ENCODE data around the gene ADARB2. TPM values are rescaled to one million over a fixed set of nuclear protein-coding genes. Genes with fewer than 3 reads are reported as not detected.

Gene ADARB2
- total and polyA plus RNA-seq, 10 of the 15 experiments (the other 5 are each of a cell fraction or from before 2014, with no cell fraction given) = 0.02 to 4.1 (median 0.76) TPM

DNA sequence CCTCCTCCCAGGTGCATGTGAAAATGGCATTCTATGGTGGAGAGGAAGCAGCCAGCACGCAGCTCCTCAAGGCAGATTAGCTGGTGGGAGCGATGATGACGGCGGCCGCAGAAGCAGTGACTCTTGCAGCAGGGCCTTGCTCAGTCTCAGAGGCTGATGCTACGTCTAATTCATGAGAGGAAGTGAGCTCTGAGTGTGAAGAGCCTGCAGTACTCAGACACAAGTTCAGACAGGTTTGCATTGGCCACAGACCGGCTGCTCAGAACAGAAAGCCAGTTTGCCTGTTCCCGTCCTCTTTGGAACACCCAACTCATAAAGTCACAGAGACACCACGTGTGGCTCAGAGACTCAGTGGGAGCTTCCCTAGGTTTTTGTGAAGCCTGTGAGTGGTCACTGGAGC lies 136.5 kb downstream of the ADARB2 start:
- H3K27me3 ChIP-seq (replicated peaks in 1 of 2; ENCODE audit: control insufficient read depth in 2 of 2, insufficient read depth in 2 of 2, low read length in 1 of 2) = no peaks in the 10 kb centered on the region
- POLR2A ChIA-PET = no interaction called here
- RAD21 ChIA-PET (ENCODE audit: unreplicated experiment) = interaction anchor here (1.0 to 1.2 kb wide), 2 partner anchors 174 to 180 kb away, joined by 3 to 4 read pairs; no protein-coding TSS in a partner anchor
- no peaks in the 10 kb centered on the region; the same call in 1 of the 2 replicates for H4K20me1 ChIP-seq (ENCODE audit: control insufficient read depth, insufficient read depth)
- H3K4me3 ChIP-seq = no peak overlapping the region
- no peaks in the 10 kb centered on the region for H3K36me3 ChIP-seq (ENCODE audit: control insufficient read depth in 2 of 2, insufficient read depth in 2 of 2, low read length in 1 of 2)
- no peaks in the 10 kb centered on the region for H3K4me1 ChIP-seq (ENCODE audit: control insufficient read depth, insufficient read depth, low read length)
- H3K9me3 ChIP-seq (replicated peaks; ENCODE audit: control insufficient read depth, insufficient read depth, low read length) = no peaks in the 10 kb centered on the region
- in situ Hi-C loops (cut with MboI) = no loop called here
- 57% methylated on average over 9 of the region's 9 CpGs for WGBS (ENCODE audit: insufficient coverage, insufficient replicate concordance, low lambda C conversion rate, missing lambda C conversion rate)
- no peak for FAIRE-seq
- BruUV-seq (replicated peaks) = no TSS peak
- no peak overlapping the region for H3K9ac ChIP-seq (ENCODE audit: control insufficient read depth, insufficient read depth, low read length)
- ATAC-seq = peak; percentile 68
- H3K79me2 ChIP-seq (ENCODE audit: control insufficient read depth, insufficient read depth, low read length) = no peaks in the 10 kb centered on the region
- CTCF ChIA-PET = no interaction called here
- H3K27ac ChIP-seq (ENCODE audit: control insufficient read depth, insufficient read depth) = no peak overlapping the region
- SMC1A ChIA-PET (ENCODE audit: uncharacterized antibody, unreplicated experiment) = interaction anchor here (0.9 kb wide), 2 partner anchors 12 to 18 kb away, joined by 3 read pairs; no protein-coding TSS in a partner anchor
- intact Hi-C loops (cut with micrococcal nuclease; ENCODE audit: unreplicated experiment) = no loop called here
- H2AFZ ChIP-seq (ENCODE audit: control insufficient read depth, low read depth, low read length) = no peak overlapping the region
- TF ChIP-seq SPI1 (IDR thresholded peaks at IDR 0.05; ENCODE audit: borderline replicate concordance, insufficient read depth, low read depth, low read length) = peak; percentile 79
- TF ChIP-seq STAT1 (conservative IDR thresholded peaks at IDR 0.05) = no peak
- no peak for TF ChIP-seq ASH2L (IDR thresholded peaks at IDR 0.05; ENCODE audit: borderline replicate concordance, low read depth)
- TF ChIP-seq RUNX3 (IDR thresholded peaks at IDR 0.05; ENCODE audit: low read length) = no peak
- H3K4me2 ChIP-seq (ENCODE audit: control insufficient read depth, insufficient read depth) = no peak overlapping the region
- no peak for DNase-seq (ENCODE audit: low read depth, low spot score)

DNA sequence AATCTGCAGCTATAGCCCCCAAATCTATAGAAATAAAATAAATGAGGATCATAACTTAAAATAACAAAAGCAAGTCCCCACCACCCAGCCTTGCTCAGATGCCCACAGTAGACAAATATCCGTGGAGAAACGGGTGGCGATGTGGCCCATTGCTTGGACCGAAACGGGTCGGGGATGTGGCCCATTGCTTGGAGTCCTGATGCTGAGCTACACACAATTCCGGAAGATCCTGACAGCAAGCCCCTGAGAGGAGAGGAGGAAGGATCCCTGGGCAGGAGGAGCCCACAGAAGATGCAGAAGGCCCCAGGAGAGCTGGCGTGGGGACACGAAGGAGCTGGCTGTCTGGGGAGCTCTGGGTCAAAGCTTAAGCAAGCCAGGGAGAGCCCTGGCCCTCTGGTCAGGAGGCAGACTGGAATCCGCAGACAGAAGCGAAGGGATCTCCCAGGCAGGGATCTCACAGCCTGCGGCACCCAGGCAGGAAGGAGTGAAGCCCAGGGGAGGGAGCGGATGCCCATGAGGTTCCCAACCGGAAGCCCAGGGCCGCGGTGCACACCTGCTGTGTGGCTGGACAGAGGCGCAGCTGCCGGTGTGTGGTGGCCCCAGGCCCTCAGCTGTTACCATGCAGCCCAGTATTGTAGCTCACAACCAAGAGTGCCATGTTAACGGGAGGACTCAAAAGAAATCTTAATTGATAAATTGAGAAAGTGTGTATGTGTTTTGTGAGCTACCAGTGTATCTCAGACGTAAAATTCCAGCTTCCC lies 138.8 kb downstream of the ADARB2 start:
- no peaks in the 10 kb centered on the region; the same call in 1 of the 2 replicates for H4K20me1 ChIP-seq (ENCODE audit: control insufficient read depth, insufficient read depth)
- intact Hi-C loops (cut with micrococcal nuclease; ENCODE audit: unreplicated experiment) = no loop called here
- no peak overlapping the region for H2AFZ ChIP-seq (ENCODE audit: control insufficient read depth, low read depth, low read length)
- POLR2A ChIA-PET = no interaction called here
- no peaks in the 10 kb centered on the region for H3K4me1 ChIP-seq (ENCODE audit: control insufficient read depth, insufficient read depth, low read length)
- no peaks in the 10 kb centered on the region for H3K9me3 ChIP-seq (replicated peaks; ENCODE audit: control insufficient read depth, insufficient read depth, low read length)
- CTCF ChIA-PET = interaction anchor here (0.8 to 1.7 kb wide), 2 partner anchors 13 to 117 kb away, joined by 4 read pairs; no protein-coding TSS in a partner anchor
- no peak overlapping the region for H3K9ac ChIP-seq (ENCODE audit: control insufficient read depth, insufficient read depth, low read length)
- no peaks in the 10 kb centered on the region for H3K36me3 ChIP-seq (ENCODE audit: control insufficient read depth in 2 of 2, insufficient read depth in 2 of 2, low read length in 1 of 2)
- ATAC-seq (0 out of 3 replicates have a peak, but pooled peaks have one; percentile 12), FAIRE-seq (no peak), DNase-seq (ENCODE audit: low read depth, low spot score) (no peak)
- BruUV-seq (replicated peaks) = no TSS peak
- in situ Hi-C loops (cut with MboI) = no loop called here
- no peak overlapping the region for H3K4me3 ChIP-seq
- WGBS (ENCODE audit: insufficient coverage, insufficient replicate concordance, low lambda C conversion rate, missing lambda C conversion rate) = 52% methylated on average over 20 of the region's 20 CpGs
- SMC1A ChIA-PET (ENCODE audit: uncharacterized antibody, unreplicated experiment) = interaction anchor here (0.6 to 1.5 kb wide), 2 partner anchors 42 to 128 kb away, joined by 4 read pairs; no protein-coding TSS in a partner anchor
- no peak overlapping the region for H3K4me2 ChIP-seq (ENCODE audit: control insufficient read depth, insufficient read depth)
- H3K79me2 ChIP-seq (ENCODE audit: control insufficient read depth, insufficient read depth, low read length) = no peaks in the 10 kb centered on the region
- H3K27me3 ChIP-seq (replicated peaks in 1 of 2; ENCODE audit: control insufficient read depth in 2 of 2, insufficient read depth in 2 of 2, low read length in 1 of 2) = no peaks in the 10 kb centered on the region
- RAD21 ChIA-PET (ENCODE audit: unreplicated experiment) = no interaction called here
- H3K27ac ChIP-seq (ENCODE audit: control insufficient read depth, insufficient read depth) = no peak overlapping the region
- no peak for TF ChIP-seq SIN3A (IDR thresholded peaks at IDR 0.05; ENCODE audit: low read depth, low read length)
- TF ChIP-seq, protein P1, sequence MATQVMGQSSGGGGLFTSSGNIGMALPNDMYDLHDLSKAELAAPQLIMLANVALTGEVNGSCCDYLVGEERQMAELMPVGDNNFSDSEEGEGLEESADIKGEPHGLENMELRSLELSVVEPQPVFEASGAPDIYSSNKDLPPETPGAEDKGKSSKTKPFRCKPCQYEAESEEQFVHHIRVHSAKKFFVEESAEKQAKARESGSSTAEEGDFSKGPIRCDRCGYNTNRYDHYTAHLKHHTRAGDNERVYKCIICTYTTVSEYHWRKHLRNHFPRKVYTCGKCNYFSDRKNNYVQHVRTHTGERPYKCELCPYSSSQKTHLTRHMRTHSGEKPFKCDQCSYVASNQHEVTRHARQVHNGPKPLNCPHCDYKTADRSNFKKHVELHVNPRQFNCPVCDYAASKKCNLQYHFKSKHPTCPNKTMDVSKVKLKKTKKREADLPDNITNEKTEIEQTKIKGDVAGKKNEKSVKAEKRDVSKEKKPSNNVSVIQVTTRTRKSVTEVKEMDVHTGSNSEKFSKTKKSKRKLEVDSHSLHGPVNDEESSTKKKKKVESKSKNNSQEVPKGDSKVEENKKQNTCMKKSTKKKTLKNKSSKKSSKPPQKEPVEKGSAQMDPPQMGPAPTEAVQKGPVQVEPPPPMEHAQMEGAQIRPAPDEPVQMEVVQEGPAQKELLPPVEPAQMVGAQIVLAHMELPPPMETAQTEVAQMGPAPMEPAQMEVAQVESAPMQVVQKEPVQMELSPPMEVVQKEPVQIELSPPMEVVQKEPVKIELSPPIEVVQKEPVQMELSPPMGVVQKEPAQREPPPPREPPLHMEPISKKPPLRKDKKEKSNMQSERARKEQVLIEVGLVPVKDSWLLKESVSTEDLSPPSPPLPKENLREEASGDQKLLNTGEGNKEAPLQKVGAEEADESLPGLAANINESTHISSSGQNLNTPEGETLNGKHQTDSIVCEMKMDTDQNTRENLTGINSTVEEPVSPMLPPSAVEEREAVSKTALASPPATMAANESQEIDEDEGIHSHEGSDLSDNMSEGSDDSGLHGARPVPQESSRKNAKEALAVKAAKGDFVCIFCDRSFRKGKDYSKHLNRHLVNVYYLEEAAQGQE (IDR thresholded peaks at IDR 0.05; ENCODE audit: low read depth, low read length) = no peak
- TF ChIP-seq SRF (IDR thresholded peaks at IDR 0.05; ENCODE audit: low read depth in 2 of 2, low read length in 2 of 2) = no peak
- TF ChIP-seq POLR2AphosphoS5 (IDR thresholded peaks at IDR 0.05; ENCODE audit: low read length) = no peak
- no peak for TF ChIP-seq MTA2 (IDR thresholded peaks at IDR 0.05; ENCODE audit: low read depth)
- TF ChIP-seq MYB (IDR thresholded peaks at IDR 0.05; ENCODE audit: borderline replicate concordance, low read depth, low read length) = no peak
- no peak for TF ChIP-seq TCF12 (IDR thresholded peaks at IDR 0.05; ENCODE audit: low read depth, low read length)
- no peak for TF ChIP-seq TAF1 (IDR thresholded peaks at IDR 0.05; ENCODE audit: borderline replicate concordance, low read depth, low read length)
- TF ChIP-seq BHLHE40 (IDR thresholded peaks at IDR 0.05; ENCODE audit: borderline replicate concordance in 1 of 2, low read depth in 2 of 2, low read length in 1 of 2) = no peak

All from GM12878 (cell line).